ENCODE measurements around the gene PRDX3.

PRDX3 gene

DNA sequence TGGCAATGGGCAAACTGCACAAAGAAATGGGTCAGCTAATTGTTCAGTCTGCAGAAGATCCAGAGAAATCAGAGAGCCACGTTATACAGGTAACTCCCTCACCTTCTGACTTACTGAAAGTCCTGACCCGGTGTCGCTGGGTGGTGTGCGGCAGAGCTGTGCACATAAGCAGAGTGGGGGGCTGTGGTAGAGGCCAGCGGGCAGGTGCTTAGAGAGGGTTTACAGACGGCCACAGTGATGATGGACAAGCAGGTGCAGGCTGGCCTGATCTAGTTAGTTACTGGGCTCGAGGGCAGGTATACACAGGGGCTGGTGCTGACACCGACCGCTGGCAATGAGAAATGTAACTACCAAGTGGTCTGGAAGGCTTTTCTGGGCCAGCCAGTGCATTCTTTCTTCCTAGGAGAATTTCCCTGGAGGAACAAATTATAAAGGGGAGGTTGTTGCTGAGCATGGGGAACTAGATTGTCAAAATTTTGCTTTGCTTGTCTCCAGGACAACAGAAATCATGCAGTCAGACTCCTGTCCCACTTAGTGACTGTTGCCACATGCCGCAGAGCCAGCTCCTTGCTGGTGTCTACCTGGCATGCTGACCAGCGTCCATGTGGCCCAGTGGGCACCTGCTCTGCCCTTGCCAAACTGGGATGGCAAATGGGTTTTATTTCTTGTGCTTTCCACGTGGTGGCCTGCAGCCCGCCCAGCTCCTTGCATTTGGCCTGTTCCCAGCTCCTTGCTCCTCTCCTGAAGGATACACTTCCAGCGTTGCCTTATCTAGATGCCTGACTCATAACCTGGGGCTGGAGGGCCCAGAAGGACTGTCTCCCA lies 45.9 kb downstream of the PRDX3 start:
- DNase-seq (ENCODE audit: low read depth, low spot score): no peak
- H3K27ac ChIP-seq: no peak overlapping the region

DNA sequence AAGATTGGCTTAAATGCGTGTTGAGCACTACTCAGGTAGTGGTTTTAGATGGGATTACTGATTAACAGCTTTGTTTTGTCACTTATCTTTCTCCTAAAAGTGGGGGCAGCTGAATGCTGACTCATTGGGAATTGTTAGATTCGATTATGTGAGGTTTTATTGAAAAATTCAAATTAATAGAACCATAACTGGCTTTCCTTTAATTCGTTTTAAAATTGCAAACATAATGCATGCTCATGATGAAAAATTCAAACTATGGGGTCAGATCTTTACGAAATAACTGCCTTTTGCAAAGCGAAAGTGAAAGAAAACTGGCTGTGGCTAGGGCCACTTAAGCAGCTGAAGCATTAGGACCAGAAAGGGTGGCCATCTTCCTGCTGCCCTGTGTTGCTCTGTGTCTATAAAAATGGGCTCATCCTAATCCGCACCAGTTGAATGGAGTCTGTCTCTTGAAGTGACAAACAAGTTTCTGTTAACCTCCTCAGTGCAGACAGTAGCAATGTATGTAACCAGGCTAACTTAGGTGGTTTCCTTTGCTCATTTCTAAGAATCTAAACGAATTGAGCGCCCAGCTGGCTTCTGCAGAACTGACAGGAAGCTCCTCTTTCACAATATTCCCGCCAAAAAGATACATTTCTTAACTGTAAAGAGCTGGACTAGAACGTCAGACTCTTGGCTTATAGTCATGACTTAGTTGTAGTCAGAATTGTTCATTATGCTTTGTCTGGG lies 46.9 kb downstream of the PRDX3 start:
- H3K27ac ChIP-seq: no peak overlapping the region
- no peak for DNase-seq (ENCODE audit: low read depth, low spot score)

DNA sequence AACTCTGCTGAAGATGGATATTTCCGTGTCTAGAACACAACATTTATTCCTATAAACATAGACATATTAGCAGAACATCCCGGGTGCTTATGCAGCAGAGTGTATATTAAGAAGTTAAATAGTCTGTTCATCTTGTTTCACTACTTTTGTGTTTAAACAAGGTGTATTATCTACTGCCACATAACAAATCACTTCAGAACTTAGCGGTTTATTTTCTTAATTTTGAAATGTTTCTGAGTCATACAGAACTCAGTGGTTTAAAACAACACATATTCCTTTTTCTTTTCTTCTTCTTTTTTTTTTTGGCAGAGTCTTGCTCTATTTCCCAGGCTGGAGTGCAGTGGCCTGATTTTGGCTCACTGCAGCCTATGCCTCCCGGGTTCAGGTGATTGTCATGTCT lies 48.9 kb downstream of the PRDX3 start:
- H3K27ac ChIP-seq: no peak overlapping the region
- DNase-seq (ENCODE audit: low read depth, low spot score): no peak

DNA sequence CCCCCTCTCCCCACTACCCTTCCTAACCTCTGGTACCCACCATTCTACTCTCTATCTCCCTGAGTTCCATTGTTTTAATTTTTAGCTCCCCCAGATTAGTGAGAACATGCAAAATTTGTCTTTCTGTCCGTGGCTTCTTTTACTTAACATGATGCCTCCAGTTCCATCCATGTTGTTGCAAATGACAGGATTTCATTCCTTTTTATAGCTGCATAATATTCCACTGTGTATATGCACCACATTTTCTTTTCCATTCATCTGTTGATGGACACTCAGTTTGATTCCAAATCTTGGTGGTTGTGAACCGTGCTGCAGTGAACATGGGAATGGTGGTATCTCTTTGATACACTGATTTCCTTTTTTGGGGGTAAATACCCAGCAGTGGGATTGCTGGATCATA lies 52.7 kb downstream of the PRDX3 start:
- DNase-seq (ENCODE audit: low read depth, low spot score): no peak
- no peak overlapping the region for H3K27ac ChIP-seq

DNA sequence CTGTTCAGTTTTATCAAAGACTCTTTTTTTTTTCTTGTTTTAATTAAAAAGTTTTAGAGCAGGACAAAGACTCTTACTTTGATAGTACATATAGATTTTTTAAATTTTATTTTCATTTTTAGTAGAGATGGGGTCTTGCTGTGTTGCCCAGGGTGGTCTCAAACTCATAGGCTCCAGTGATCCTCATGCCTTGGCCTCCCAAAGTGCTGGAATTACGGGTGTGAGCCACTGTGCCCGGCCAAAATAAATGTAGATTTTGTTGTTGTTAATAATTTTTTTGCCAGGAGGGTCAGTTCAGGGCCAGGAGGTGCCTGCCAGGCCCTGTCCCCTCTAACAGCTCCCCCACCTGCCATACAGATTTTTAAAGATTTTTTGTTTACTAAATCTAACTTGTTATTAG lies 57.7 kb downstream of the PRDX3 start:
- H3K27ac ChIP-seq: no peak overlapping the region
- no peak for DNase-seq (ENCODE audit: low read depth, low spot score)

DNA sequence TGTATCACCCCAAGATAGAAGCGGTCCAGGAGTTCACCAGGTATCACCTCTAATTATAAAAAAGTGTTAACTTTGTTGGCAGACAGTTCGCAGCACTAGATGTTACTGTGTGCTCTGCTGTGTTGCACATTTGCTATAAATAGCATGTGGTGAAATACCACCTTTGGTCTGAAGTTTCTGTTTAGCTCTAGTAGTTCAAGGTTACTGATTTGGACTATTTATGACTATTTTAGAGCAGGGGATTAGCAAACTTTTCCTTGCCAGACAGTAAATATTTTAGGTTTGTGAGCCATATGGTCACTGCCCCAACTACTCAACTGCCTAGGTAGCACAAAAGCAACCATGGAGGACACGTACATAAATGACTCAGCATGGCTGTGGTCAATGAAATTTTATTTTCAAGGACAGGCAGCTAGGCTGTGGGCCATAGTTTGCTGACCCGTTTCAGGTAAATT lies 58.2 kb downstream of the PRDX3 start:
- no peak overlapping the region for H3K27ac ChIP-seq
- no peak for DNase-seq (ENCODE audit: low read depth, low spot score)

DNA sequence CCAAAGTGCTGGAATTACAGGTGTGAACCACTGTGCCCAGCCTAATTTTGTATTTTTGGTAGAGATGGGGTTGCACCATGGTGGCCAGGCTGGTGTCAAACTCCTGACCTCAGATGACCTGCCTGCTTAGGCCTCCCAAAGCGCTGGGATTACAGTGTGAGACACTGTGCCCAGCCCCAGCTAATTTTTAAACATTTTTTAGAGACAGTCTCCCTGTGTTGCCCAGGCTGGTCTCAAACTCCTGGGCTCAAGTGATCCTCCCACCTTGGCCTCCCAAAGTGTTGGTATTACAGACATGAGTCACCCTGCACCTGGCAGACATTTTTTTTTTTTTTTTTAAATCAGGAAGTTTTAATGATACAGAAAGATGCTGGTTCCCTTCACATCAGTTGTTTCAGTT lies 59.2 kb downstream of the PRDX3 start:
- no peak overlapping the region for H3K27ac ChIP-seq
- no peak for DNase-seq (ENCODE audit: low read depth, low spot score)

DNA sequence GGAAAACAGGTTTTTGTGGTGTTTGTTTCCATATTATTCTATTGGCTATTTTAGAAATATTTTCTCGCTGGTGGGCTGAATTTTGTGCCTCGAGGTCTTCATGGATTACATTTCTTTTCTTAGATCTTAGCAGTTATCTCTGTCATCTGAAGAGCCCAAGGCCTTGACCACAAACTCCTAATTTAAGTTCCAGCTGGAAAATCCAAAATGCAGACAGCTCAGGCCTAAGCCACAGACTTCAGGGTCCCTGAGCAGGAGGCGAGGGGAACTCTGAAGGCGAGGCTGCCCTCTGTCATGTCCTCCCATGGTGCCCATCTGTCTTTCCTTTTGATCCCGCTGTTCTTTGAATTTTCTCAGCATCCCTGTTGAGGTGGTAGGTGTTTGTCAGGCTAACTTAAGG lies 60.4 kb downstream of the PRDX3 start:
- no peak for DNase-seq (ENCODE audit: low read depth, low spot score)

More for the DNA sequence above, 60.4 kb downstream of the PRDX3 start:
- no peak overlapping the region for H3K27ac ChIP-seq

Measured in epithelial cell of prostate (primary cell).